ENCODE measurements around the gene KIF17. TPM values are rescaled to one million over a fixed set of nuclear protein-coding genes. Genes with fewer than 3 reads are reported as not detected.

KIF17 gene
- total and polyA plus RNA-seq, 2 of the 8 experiments (the other 6 are each of a cell fraction or from before 2014, with no cell fraction given) = 6.9 to 10.4 TPM

DNA sequence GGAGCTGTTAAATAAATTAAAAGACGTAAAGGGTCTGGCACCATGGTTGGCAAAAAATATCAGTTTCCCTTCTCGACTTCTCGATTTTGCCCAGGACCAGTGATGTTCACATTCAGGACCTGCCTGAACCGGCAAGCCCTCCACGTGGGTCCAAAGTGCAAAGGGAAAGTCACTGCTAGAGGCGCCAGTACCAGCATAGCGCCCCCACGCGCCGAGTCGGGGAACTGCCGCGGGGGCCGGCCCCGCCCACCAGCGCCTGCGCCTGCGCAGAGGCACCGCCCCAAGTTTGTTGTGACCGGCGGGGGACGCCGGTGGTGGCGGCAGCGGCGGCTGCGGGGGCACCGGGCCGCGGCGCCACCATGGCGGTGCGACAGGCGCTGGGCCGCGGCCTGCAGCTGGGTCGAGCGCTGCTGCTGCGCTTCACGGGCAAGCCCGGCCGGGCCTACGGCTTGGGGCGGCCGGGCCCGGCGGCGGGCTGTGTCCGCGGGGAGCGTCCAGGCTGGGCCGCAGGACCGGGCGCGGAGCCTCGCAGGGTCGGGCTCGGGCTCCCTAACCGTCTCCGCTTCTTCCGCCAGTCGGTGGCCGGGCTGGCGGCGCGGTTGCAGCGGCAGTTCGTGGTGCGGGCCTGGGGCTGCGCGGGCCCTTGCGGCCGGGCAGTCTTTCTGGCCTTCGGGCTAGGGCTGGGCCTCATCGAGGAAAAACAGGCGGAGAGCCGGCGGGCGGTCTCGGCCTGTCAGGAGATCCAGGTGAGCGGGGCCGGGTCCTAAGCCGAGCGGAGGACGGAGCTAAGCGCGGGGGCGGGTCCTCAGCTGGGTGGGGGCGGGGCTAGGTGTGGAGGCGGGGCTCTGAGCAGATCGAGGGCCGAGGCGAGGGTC is 84.4 kb downstream of the KIF17 start, which contains the start of gene PINK1 (continued):
- TF ChIP-seq ASH2L (IDR thresholded peaks at IDR 0.05; ENCODE audit: low read length) = peak; percentile 22
- TF ChIP-seq TAF7 (optimal IDR thresholded peaks at IDR 0.05; ENCODE audit: borderline replicate concordance, low read depth, low read length) = no peak
